Tibial artery (tissue), 4 donors: ENCODE measurements around the gene CWC15.
"Not testable (repeated sequence)": the region's sequence is repeated elsewhere in the genome, so short reads cannot be mapped to it uniquely, and the experiment has no call there.

ENCODE experiments used
- DNase-seq, 2 donors: peaks; one replicate each; pipeline ENCODE4 v3.0.0-alpha.2; 2019
- H3K27ac ChIP-seq, 2 donors: fragments of 200-600 bp; sonication (generic) in 1 of 2; 1 replicate in 1 of 2; 2 replicates in 1 of 2; pipeline ENCODE4 v1.5.1; 2018 to 2019; ENCODE audit warnings: mild to moderate bottlenecking in 1 of 2
- H3K27me3 ChIP-seq, 2 donors: fragments of 200-600 bp; sonication (generic) in 1 of 2; one replicate each; pipeline versions ENCODE4 v1.5.1 to v1.6.0; 2016 to 2019
- H3K36me3 ChIP-seq, 3 donors: fragments of 200-600 bp; sonication (generic) in 2 of 3; one replicate each; pipeline ENCODE4 v1.5.1; 2016 to 2019; ENCODE audit warnings: mild to moderate bottlenecking in 2 of 3
- H3K4me1 ChIP-seq, 4 donors: fragments of 200-600 bp; sonication (generic) in 2 of 4; 1 replicate in 3 of 4; 2 replicates in 1 of 4; pipeline ENCODE4 v1.5.1; 2016 to 2019
- H3K4me3 ChIP-seq, 2 donors: fragments of 200-600 bp; sonication (generic) in 1 of 2; 1 replicate in 1 of 2; 2 replicates in 1 of 2; pipeline ENCODE4 v1.5.1; 2018 to 2019; ENCODE audit warnings: mild to moderate bottlenecking in 2 of 2
- H3K9me3 ChIP-seq, 3 donors: fragments of 200-600 bp; sonication (generic) in 1 of 3; one replicate each; pipeline ENCODE4 v1.5.1; 2016 to 2019
- intact Hi-C: fragments of 100-400 bp; cut with DNase I; formaldehyde crosslinking; loops from one replicate; pipeline ENCODE4 v1.15.0; 2023; ENCODE audit warnings: low total_unique reads
- TF ChIP-seq, protein P1 (sequence below), 2 experiments: fragments of 200-600 bp in 1 of 2; fragments of 450-650 bp in 1 of 2; IDR thresholded peaks; one replicate each; pipeline ENCODE4 v1.5.1; 2017 to 2019; ENCODE audit warnings: antibody characterized with exemption in 2 of 2, mild to moderate bottlenecking in 1 of 2, moderate library complexity in 1 of 2

The CWC15 gene

DNA sequence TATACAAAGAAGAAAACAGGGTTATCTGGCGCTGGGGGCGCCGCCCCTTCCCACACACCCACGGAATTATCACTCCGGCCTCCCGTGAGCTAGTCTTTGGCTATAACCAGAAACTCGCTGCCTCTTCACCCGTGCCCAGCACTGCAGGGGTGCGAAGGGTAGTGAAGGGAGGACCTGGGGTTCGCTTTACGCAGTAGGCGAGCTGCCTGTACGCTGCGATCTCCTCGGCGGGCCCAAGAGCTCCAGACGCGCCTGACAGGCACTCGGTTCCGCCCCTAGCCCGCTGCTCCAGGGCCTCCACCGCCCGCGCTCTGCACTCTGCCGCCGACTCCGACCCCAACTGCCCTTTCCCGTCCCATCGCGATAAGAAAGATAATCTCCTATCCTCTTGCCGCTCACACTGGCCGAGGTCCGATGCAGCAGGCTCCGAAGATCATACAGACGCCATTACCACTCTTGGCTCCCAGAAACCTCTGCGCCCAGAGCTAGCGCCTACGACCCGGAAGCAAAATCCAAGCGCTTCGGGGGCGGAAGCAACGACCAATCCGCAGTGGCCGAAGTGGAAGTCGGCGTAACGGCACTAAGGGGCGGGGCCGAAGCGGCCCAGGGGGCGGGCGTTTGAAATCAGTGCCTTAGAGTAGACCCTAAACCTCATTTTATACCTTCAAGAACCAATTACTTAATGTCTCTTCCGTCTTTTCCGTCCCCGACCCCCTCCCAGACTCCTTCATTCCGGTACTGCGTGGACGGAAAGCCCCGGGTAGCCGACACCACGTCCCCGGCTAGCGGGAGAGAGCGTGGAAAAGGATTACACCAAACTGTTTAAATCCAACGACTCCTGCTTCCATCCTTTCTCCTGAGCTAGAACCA lies at the start of gene CWC15, which contains the start of gene KDM4D:
CWC15 (minus strand) TSS at position 458 of the 870 bp plus-strand sequence. CDS start 1,371 bp downstream, outside the sequence.
KDM4D (plus strand) TSS at position 611 of the 870 bp plus-strand sequence. CDS start 23,664 bp downstream, outside the sequence.
- Histone ChIP-seq H3K4me3 (peak within 1 kb of the TSS; percentile 74 to 87), H3K9me3 (no peaks in the 10 kb centered on the region), H3K27ac (peak within 1 kb of the TSS; percentile 77 to 86), H3K36me3 (peaks cover 32 to 35% (median 33%) of the 10 kb centered on the region in 3 donors), H3K4me1 (peaks cover 0 to 16% (median 10%) of the 10 kb centered on the region in 4 donors), H3K27me3 (no peaks in the 10 kb centered on the region)
- TF ChIP-seq, protein P1, sequence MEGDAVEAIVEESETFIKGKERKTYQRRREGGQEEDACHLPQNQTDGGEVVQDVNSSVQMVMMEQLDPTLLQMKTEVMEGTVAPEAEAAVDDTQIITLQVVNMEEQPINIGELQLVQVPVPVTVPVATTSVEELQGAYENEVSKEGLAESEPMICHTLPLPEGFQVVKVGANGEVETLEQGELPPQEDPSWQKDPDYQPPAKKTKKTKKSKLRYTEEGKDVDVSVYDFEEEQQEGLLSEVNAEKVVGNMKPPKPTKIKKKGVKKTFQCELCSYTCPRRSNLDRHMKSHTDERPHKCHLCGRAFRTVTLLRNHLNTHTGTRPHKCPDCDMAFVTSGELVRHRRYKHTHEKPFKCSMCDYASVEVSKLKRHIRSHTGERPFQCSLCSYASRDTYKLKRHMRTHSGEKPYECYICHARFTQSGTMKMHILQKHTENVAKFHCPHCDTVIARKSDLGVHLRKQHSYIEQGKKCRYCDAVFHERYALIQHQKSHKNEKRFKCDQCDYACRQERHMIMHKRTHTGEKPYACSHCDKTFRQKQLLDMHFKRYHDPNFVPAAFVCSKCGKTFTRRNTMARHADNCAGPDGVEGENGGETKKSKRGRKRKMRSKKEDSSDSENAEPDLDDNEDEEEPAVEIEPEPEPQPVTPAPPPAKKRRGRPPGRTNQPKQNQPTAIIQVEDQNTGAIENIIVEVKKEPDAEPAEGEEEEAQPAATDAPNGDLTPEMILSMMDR (IDR thresholded peaks at IDR 0.05), result no peak
- intact Hi-C loops, result loop anchor here (5.0 to 10.0 kb wide), 3 partner anchors 179 to 1309 kb away; partner anchors contain the start of gene CEP295
- DNase-seq, result peak; percentile 94 to 97

DNA sequence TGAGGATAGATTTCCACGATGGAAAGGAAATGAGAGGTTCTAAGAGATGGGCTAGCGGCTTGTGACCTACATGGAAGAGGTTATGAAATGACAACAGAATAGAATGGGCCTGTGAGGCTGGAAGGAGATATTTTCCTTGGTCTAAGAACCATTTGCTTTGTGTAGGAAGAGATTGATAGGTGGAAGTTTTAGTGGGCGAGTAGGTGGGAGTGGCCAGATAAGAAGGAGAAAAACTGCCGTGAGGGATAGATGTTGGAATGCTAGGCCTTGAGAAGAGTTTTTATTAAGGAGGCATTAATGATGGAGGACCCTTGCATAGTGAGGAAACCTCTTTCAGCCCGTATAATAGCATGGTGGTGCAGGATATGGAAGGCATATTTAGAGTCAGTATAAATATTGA lies 48.1 kb upstream of the CWC15 start:
- H3K4me1 ChIP-seq, H3K27ac ChIP-seq, H3K9me3 ChIP-seq, H3K4me3 ChIP-seq, DNase-seq, intact Hi-C loops, H3K36me3 ChIP-seq, H3K27me3 ChIP-seq: not testable (repeated sequence)

DNA sequence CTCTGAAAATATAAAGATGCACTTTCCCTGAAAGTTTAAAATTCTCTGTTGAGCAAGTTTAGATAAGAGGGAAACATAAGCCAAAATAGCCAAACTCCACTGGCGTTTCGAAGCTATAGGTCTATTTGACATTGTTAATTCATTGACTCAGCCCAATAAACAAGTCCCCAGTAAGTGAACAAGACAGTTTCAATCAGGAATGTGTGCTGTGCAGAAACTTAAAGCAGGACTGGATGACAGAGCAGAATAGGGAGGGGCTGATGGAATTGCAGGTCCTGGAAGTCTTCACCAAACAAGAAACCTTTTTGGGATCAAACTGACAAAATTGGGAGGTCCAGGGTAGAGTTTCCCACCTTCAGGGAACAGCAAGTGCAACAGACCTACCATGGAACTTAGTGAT lies 42.8 kb upstream of the CWC15 start:
- Histone ChIP-seq H3K27me3 (no peaks in the 10 kb centered on the region), H3K4me3 (no peak overlapping the region), H3K9me3 (no peaks in the 10 kb centered on the region), H3K27ac (no peak overlapping the region), H3K4me1 (no peaks in the 10 kb centered on the region), H3K36me3 (no peaks in the 10 kb centered on the region)
- intact Hi-C loops, result no loop called here
- TF ChIP-seq, protein P1 (IDR thresholded peaks at IDR 0.05), result no peak
- no peak for DNase-seq

DNA sequence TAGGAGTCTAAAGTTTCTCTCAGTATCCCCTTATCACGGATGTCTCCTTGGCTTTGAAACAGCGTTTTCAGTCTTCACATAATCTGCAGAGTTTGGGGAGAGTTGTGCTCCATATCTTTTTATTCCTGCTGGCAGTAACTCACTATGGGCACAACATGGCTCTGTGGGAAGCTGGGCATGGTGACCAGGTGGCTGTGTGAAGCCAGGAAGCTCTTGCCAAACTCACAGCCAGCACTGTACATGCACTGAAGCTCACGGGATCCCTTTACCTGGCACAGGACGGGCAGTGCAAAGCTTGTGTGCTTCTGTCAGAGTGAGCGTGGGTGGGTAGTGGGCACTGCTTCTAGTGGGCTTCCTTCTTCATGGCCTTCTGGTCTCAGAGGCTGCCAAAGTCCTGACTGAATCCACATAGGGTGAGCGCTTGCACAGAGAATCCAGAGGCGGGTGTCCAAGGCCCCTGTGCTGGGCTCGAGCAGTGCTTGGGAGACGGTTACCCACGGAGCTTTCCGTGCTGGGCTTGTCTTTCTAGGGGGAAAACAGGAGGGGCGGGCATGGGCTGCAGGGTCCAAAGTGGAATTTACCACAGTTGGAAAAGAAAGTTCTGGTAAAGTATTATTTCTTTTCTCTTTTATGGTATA lies 40.9 kb upstream of the CWC15 start:
- Histone ChIP-seq H3K4me3 (no peak overlapping the region), H3K27ac (no peak overlapping the region), H3K9me3 (no peaks in the 10 kb centered on the region), H3K27me3 (no peaks in the 10 kb centered on the region), H3K36me3 (no peaks in the 10 kb centered on the region), H3K4me1 (no peaks in the 10 kb centered on the region)
- intact Hi-C loops, result no loop called here
- TF ChIP-seq, protein P1 (IDR thresholded peaks at IDR 0.05), result no peak
- DNase-seq, result no peak

DNA sequence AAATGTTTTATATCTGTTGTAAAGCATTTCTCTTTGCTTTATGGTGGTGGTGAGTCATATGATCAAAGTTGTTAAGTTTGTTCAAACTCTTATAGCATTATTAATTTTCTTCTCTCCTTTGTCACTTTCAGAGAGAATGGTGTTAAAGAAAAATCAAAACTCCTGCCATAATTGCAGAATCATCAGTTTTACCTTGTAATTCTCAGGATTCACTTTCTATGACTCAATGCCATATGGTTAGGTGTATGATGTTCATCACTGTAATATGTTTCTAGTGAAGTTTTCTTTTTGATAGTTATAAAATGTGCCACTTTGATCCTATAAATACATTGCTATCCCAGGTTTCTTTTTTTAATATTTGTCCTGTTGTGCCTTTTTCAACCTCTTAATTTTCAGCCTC lies 38.0 kb upstream of the CWC15 start:
- Histone ChIP-seq H3K36me3 (no peaks in the 10 kb centered on the region), H3K9me3 (peaks cover 0 to 3% (median 3%) of the 10 kb centered on the region in 3 donors), H3K4me3 (no peak overlapping the region), H3K27ac (no peak overlapping the region), H3K4me1 (no peaks in the 10 kb centered on the region), H3K27me3 (no peaks in the 10 kb centered on the region)
- DNase-seq, result no peak
- intact Hi-C loops, result no loop called here
- TF ChIP-seq, protein P1 (IDR thresholded peaks at IDR 0.05), result no peak

DNA sequence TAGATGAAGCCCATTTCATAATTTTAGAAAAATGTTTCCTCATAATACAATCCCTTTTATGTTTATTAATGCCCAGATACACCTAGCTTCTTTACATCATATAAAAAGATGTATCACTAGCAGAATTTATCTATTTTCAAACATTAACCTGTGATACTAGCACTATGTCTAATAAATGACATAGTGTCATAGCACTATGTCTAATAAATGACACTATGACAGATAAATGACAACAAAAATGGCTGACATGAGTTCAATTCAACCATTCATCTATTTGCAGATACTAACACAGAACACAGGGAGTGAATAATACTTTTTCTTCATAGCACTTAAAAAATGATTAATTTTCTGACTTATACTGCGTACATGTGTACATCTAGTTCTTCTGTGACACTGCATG lies 32.3 kb upstream of the CWC15 start:
- Histone ChIP-seq H3K9me3 (peaks cover 0 to 3% (median 3%) of the 10 kb centered on the region in 3 donors), H3K27me3 (no peaks in the 10 kb centered on the region)
- DNase-seq, result no peak

More for the DNA sequence above, 32.3 kb upstream of the CWC15 start:
- H3K36me3 ChIP-seq, result no peaks in the 10 kb centered on the region
- no peak overlapping the region for H3K27ac ChIP-seq
- TF ChIP-seq, protein P1 (IDR thresholded peaks at IDR 0.05), result no peak
- intact Hi-C loops, result no loop called here
- no peaks in the 10 kb centered on the region for H3K4me1 ChIP-seq
- no peak overlapping the region for H3K4me3 ChIP-seq
